HG03442 (cell line): ENCODE measurements around the gene ADTRP.

Experiments
- ATAC-seq: cut with Tn5 transposase; IDR thresholded peaks from one replicate; pipeline ENCODE4 v1.9.1; 2021; ENCODE audit warnings: mild to moderate bottlenecking, moderate library complexity; ENCODE audit not compliant: unreplicated experiment

Gene ADTRP

DNA sequence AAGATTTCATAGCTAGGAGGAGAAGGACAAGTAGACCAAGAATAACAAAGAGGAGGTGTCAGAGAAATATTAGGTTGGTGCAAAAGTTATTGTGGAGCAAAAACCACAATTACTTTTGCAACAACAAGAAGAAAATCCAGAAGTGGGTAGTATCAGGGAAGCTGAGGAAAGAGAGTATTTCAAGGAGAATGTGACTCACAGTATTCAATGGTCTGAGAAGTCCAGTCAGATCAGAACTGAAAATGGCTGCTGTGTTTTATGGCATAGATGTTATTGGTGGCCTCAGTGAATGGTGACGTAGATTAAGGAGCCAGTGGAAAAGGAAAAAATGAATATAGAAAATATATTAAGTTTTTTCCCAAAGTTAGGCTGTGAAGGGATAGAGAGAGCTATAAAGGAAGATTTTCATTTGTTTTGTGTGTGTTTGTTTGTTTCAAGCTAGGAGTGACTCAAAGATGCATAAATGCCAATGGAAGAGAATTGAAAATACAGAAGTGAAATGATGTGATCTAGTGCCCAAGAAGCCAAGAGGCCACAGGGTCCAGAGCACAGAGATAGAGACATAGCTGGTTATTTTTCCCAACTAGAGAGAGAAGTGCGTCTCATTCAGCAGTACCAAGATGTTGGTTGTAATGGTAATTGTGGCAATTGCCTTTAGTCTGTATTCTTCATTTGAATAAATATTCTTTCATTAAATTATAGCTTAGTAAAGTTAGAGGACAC, 112.8 kb downstream of the ADTRP start:
- ATAC-seq = no peak
